ENCODE measurements around the gene ZRANB3. TPM values are rescaled to one million over a fixed set of nuclear protein-coding genes. Genes with fewer than 3 reads are reported as not detected.

Gene ZRANB3
- total and polyA plus RNA-seq, 8 donors = 0.91 to 6.1 (median 4.1) TPM

GRCh38 chr2:135097532-135098231, 433.3 kb downstream of the ZRANB3 start:
- 94 to 97% methylated on average over 2 of the region's 2 CpGs for WGBS, 2 donors
- TF ChIP-seq CTCF (IDR thresholded peaks at IDR 0.05) = no peak
- intact Hi-C loops (cut with DNase I) = no loop called here
- DNase-seq (no peak), FAIRE-seq (no peak), ATAC-seq (no peak)
- Histone ChIP-seq H3K36me3 (no peaks in the 10 kb centered on the region), H3K4me3 (no peak overlapping the region), H3K27me3 (no peaks in the 10 kb centered on the region), H3K4me1 (peaks cover 0 to 4% (median 0%) of the 10 kb centered on the region in 3 donors), H3K27ac (no peak overlapping the region), H3K9me3 (no peaks in the 10 kb centered on the region)

- H3K27ac ChIP-seq = no peak overlapping the region
- H3K27me3 ChIP-seq = no peaks in the 10 kb centered on the region
- ATAC-seq = no peak
- peaks cover 0 to 6% (median under 1%) of the 10 kb centered on the region in 3 donors for H3K4me1 ChIP-seq
- H3K4me3 ChIP-seq = no peak overlapping the region
- DNase-seq = no peak
- intact Hi-C loops (cut with DNase I) = no loop called here
- no peak for TF ChIP-seq CTCF (IDR thresholded peaks at IDR 0.05)
- H3K9me3 ChIP-seq = no peaks in the 10 kb centered on the region
- FAIRE-seq = no peak
- 85% methylated on average over 4 of the region's 4 CpGs for WGBS, 2 donors
- no peaks in the 10 kb centered on the region for H3K36me3 ChIP-seq
Measured at GRCh38 chr2:135096665-135097446, 434.2 kb downstream of the ZRANB3 start.

DNA sequence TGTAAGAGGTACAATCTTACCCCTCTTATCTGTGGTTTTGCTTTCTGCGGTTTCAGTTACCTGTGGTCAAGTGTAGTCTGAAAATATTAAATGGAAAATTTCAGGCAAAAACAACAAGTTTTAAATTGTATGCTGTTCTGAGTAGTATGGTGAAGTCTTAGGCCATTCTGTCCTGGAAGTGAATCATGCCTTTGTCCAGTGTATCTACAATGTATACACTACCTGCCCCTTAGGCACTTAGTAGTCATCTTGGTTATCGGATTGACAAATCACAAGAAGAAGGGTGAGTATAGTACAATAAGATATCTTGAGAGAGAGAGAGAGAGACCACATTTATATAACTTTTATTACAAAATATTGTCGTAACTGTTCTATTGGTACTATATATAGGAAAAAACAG, 435.4 kb downstream of the ZRANB3 start:
- DNase-seq = no peak
- peaks cover 5 to 13% (median 6%) of the 10 kb centered on the region in 3 donors for H3K4me1 ChIP-seq

GRCh38 chr2:135094508-135094907, 436.5 kb downstream of the ZRANB3 start:
- Histone ChIP-seq H3K36me3 (no peaks in the 10 kb centered on the region), H3K4me1 (peaks cover 5 to 10% (median 6%) of the 10 kb centered on the region in 3 donors), H3K9me3 (no peaks in the 10 kb centered on the region), H3K27me3 (no peaks in the 10 kb centered on the region), H3K4me3 (no peak overlapping the region), H3K27ac (no peak overlapping the region)
- intact Hi-C loops (cut with DNase I) = no loop called here
- no peak for ATAC-seq
- no peak for TF ChIP-seq CTCF (IDR thresholded peaks at IDR 0.05)
- no peak for FAIRE-seq
- no peak for DNase-seq
- 82 to 90% methylated on average over 2 of the region's 2 CpGs for WGBS, 2 donors

More for the DNA sequence above, 435.4 kb downstream of the ZRANB3 start:
- no peaks in the 10 kb centered on the region for H3K36me3 ChIP-seq
- H3K27me3 ChIP-seq = no peaks in the 10 kb centered on the region
- intact Hi-C loops (cut with DNase I) = no loop called here
- no peak overlapping the region for H3K4me3 ChIP-seq
- no peak for FAIRE-seq
- no peak overlapping the region for H3K27ac ChIP-seq
- 97% methylated on average over 3 of the region's 3 CpGs for WGBS, 2 donors
- TF ChIP-seq CTCF (IDR thresholded peaks at IDR 0.05) = no peak
- H3K9me3 ChIP-seq = no peaks in the 10 kb centered on the region
- ATAC-seq = no peak
